ENCODE results near the gene KLHL2.
"Not testable (repeated sequence)": the region's sequence is repeated elsewhere in the genome, so short reads cannot be mapped to it uniquely, and the experiment has no call there.

Gene KLHL2

DNA sequence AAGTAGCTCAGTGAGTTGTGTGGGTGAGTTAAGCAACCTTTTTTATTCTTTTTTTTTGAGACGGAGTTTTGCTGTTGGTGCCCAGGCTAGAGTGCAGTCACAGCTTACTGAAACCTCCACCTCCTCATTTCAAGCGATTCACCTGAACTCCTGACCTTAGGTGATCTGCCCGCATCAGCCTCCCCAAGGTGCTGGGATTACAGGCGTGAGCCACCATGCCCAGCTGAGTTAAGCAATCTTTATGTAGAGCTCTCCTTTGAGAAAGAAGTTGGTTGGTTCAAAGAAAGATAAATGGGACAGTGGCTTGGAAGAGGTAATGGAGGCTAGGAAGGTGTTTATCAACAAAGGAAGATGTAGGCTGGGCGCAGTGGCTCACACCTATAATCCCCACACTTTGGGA, 123.3 kb downstream of the KLHL2 start:
- no peak for DNase-seq (ENCODE audit: low read depth)

GRCh38 chr4:165331359-165331758, 124.0 kb downstream of the KLHL2 start:
- no peak for DNase-seq (ENCODE audit: low read depth)

- no peak for DNase-seq (ENCODE audit: low read depth)
Observed at GRCh38 chr4:165331823-165332222, 124.5 kb downstream of the KLHL2 start.

GRCh38 chr4:165332502-165332901, 125.1 kb downstream of the KLHL2 start:
- DNase-seq (ENCODE audit: low read depth): no peak

- no peak for DNase-seq (ENCODE audit: low read depth)
Observed at GRCh38 chr4:165335163-165335703, 127.9 kb downstream of the KLHL2 start.

DNA sequence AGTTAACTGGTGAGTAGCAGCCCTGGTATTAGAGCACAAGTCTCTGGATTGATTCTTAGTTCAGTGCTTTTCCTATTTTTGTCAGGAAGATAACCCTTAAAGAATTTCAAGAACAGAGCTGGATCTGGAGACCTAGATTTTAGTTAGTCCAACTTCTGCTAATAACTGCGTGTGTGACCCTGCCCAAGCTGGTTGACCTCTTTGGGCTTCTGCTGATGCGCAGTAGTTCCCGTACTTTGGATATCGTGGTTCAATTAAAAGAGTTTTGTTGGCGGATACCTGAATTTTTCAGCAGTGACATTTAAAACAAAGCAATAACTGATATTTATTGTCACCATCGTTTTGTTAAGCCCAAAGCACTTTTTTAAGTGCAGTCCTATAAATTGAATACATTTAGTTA, 129.4 kb downstream of the KLHL2 start:
- no peak for DNase-seq (ENCODE audit: low read depth)

GRCh38 chr4:165342340-165342739, 135.0 kb downstream of the KLHL2 start:
- DNase-seq (ENCODE audit: low read depth): not testable (repeated sequence)

DNA sequence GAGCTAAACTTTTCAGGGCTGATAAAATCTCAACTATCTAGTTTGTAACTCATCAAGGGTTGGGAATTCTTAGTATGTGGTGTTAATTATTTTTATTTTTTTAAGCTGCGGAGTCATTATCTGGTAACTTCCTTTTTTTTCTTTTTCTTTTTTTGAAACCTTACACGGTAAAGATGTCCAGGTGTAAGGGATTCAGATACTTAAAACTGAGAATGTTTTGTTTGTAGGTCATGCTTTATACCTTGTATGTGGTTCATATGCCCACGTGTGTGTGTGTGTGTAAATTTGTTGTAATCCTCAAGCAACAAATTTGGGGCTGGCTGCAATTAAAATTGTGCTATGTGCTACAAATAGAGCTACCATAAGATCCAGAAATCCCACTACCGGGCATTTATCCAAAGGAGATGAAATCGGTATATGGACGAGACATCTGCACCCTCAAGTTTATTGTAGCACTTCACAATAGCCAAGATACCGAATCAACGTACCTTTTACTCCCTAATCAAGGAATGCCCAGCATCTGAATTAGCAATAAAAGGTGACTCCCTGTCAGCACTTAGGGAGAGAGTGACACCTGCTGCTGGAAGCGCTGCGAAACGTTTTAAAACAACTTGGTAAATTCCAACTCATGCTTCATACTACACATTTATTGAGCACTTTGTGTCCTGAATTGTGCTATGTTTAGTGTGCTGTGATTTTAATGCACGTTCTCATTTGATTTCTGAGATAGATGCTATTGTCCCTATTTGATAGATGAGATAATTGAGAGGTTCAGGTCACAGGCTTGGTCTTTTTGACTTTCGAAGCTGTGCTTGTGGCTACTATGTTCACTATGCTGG, 136.2 kb downstream of the KLHL2 start:
- no peak for DNase-seq (ENCODE audit: low read depth)

DNA sequence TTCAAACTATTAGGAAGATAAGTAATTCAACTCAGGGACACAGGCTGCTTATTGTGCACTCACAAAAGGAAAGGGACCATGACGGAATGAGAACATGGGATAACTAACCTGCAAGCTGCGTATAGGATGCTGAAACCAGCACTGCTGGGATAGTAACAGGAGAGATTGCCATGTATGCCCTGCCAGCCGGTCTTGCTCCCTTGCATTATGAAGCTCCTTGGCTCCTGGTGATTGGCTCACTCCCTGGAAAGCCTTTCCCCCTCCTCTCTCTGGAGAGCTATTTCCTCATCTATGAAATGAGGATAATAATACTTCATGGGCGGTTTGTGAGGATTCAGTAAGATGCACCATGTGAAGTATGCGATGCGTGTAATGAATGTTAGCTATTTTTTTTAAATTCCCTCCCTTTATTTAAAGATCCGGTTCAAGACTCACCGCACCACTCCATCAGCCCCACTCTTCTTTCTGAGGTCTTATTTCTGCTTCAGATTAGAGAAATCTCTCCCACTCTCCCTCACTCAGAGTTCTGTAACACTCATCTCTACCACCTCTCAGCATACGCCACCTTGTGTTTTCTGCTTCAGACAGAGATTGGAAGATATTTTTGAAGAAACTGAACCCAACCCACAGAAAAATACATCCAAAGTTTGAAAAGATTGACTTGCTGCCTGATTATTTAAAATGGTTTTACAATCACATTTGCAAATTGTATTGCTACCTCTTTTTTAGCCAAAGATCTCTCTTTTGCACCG, 138.5 kb downstream of the KLHL2 start:
- no peak for DNase-seq (ENCODE audit: low read depth)

DNA sequence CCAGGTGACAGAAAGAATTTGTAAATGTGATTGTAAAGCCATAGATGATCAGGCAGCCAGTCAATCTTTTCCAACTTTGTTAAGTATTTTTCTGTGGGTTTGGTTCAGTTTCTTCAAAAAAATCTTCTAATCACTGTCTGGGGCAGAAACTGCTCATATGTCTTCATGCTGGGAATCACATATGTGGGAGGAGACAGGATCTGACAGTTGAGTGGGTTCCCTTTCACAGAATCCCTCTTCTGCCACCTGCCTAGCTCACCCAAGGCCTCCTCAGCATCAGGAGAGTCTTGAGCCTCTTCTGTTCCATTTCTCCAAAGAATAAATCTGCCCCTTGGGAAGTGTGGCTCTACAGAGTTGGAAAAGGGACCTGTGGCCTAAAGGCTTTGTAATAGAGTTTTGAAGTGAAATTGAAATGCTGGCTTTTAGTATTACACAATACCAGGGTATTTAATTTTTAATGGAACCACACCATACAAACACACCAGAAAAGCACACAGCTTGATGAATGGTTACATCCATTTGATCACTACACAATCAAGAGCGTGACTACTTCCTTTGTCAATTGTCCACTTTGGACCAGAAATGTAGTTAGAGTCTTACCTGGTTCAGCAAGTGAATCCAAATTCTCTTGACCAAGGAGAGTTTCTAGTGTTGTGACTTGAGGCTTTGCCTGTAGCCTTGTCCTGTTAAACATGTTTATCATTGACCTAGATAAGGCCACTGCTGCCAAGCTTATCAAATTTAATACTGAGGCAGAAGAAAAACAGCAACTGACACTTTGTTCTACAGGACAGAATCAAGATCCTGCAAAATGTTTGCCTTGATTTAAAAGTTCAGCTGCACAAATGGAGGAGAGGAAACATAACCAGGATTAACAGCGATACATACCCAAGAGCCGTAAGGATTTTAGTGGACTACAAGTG, 140.5 kb downstream of the KLHL2 start:
- no peak for DNase-seq (ENCODE audit: low read depth)

DNA sequence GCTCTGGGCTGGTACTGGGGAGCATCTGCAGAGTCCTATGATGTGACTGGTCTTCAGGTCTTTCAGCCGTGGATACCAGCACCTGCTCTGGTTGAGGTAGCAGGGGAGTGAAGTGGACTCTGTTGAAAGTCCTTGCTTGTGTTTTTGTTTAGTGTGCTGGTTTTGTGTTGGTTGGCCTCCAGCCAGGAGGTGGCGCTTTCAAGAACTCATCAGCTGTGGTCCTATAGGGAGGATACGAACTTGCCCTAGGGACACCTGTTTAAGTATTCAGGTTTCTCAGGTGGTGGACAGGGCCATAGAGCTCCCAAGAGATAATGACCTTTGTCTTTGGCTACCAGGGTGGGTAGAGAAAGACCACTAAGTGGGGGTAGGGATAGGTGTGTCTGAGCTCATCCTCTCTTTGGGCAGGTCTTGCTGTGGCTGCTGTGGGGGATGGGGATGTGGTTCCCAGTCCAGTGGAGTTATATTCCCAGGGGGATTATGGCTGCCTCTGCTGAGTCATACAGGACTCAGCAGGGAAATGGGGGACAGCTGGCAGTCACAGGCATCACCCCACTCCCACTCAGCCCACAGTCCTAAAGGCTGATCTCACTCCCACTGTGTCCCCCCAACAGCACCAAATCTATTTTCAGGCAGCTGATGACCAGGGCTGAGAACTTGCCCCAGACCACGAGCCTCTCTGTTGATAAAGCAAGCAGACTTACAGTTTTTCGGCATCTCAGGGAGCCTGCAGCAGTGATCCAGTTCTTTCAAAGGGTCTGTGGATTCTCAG, 144.2 kb downstream of the KLHL2 start:
- DNase-seq (ENCODE audit: low read depth): no peak

GRCh38 chr4:165355900-165356300, 148.5 kb downstream of the KLHL2 start:
- no peak for DNase-seq (ENCODE audit: low read depth)

- DNase-seq (ENCODE audit: low read depth): no peak
Observed at GRCh38 chr4:165359506-165359905, 152.1 kb downstream of the KLHL2 start.

DNA sequence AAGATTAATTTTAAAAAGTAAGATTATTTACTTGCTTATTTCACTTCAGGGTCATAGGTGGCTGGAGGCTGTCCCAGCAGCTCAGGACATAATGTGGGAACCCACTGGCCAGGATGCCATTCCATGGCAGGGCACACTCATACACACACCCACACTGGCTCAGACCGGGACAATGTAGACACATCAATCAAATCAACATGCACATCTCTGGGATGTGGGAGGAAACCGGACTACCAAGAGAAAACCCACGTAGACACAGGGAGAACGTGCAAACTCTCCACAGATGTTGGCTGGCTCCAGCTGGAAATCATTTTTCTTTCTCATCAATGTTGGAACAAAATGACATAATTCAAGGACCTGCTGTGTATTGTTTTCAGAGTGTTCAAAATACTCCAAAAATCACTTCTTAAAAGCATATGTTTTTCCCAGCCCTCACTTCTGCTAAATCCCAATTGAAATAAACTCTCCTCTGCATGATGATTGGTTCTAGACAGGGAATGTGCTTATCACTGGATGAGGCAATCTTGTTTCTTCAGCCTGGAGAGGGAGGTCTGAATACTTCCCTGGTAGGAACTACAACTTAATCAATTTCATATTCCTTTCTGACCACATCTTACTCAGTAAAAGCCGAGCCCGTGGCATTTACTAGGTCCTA, 152.8 kb downstream of the KLHL2 start:
- DNase-seq (ENCODE audit: low read depth): no peak

GRCh38 chr4:165360985-165361670, 153.8 kb downstream of the KLHL2 start:
- no peak for DNase-seq (ENCODE audit: low read depth)

DNA sequence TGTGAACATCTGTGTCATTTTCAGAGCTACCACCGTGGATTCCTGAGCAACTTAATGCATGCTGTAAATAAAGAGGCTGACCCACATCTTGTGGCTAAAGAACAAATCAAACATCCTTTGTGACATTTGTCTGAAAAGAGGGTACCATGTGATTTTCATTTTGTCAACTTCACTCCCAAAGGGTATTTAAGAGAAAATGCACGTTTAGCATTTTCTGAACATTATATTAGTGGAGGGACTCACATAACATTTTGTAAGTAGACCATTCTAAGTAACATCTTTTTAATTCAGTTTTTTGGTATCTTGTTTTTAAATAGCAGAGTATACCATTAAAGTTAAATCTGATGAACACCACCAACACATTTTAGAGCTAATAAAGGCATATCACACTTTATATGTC, 154.4 kb downstream of the KLHL2 start:
- DNase-seq (ENCODE audit: low read depth): no peak

- DNase-seq (ENCODE audit: low read depth): no peak
Observed at GRCh38 chr4:165364452-165365080, 157.2 kb downstream of the KLHL2 start.

DNA sequence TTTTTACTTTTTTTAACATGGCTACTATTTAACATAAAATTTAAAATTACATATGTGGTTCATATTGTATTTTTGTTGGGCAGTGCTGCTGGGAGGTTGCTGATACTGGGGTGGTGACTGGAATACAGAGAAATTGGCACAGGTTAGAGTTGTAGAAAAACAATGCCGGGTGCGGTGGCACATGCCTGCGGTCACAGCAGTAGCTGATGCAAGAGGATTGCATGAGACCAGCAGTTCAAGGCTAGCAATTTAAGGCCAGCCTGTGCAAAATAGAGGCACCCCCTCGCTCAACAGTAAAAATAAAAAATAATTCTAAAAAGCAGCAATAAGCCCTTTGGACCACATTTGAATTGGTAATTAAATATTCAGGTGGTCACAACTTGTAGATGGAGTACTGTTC, 159.7 kb downstream of the KLHL2 start:
- DNase-seq (ENCODE audit: low read depth): no peak

GRCh38 chr4:165368114-165368513, 160.8 kb downstream of the KLHL2 start:
- no peak for DNase-seq (ENCODE audit: low read depth)

- no peak for DNase-seq (ENCODE audit: low read depth)
Observed at GRCh38 chr4:165368567-165368966, 161.2 kb downstream of the KLHL2 start.

All from stimulated activated CD8-positive, alpha-beta memory T cell treated with anti-CD3 and anti-CD28 coated beads, Interleukin-7, amount 100 ng/mL, for 24 hours (primary cell).